GM12878 (cell line): ENCODE measurements around the gene SINHCAF.

Experiments
- CREB1 ChIP-seq: IDR thresholded peaks from 2 replicates; pipeline ENCODE4 v1.6.1; 2012; ENCODE audit warnings: low read depth, mild to moderate bottlenecking, inconsistent platforms
- CTCF ChIP-seq, 3 experiments: IDR thresholded peaks in 2 of 3; conservative IDR thresholded peaks in 1 of 3; 2 replicates each; pipeline ENCODE4 v1.5.1; 2011; ENCODE audit warnings: low read depth in 3 of 3, low read length in 3 of 3, mild to moderate bottlenecking in 3 of 3, control low read depth in 2 of 3, moderate library complexity in 2 of 3, inconsistent platforms in 1 of 3, mixed read lengths in 1 of 3; ENCODE audit not compliant: control insufficient read depth in 2 of 3, insufficient read depth in 1 of 3; ENCODE audit errors: extremely low read depth in 1 of 3
- KDM1A ChIP-seq: fragments of 200-600 bp; sonication (generic); IDR thresholded peaks from 2 replicates; pipeline ENCODE4 v1.6.1; 2016; ENCODE audit warnings: borderline replicate concordance
- MAX ChIP-seq: IDR thresholded peaks from 2 replicates; pipeline ENCODE4 v1.6.1; 2012; ENCODE audit warnings: low read depth, low read length, improper control_type of control experiment
- MTA2 ChIP-seq: fragments of 450-650 bp; IDR thresholded peaks from 2 replicates; pipeline ENCODE4 v1.6.1; 2016; ENCODE audit warnings: low read depth, mild to moderate bottlenecking, moderate library complexity
- MTA3 ChIP-seq: IDR thresholded peaks from 2 replicates; pipeline ENCODE4 v1.6.1; 2012; ENCODE audit warnings: low read length, inconsistent platforms, borderline replicate concordance
- MXI1 ChIP-seq: fragments of 150-350 bp; IDR thresholded peaks from 2 replicates; pipeline ENCODE4 v1.6.1; 2011; ENCODE audit warnings: low read depth, mild to moderate bottlenecking, inconsistent platforms, low read length, improper control_type of control experiment
- NR2C2 ChIP-seq: IDR thresholded peaks from 2 replicates; pipeline ENCODE4 v1.6.1; 2011; ENCODE audit warnings: borderline replicate concordance, low read depth; ENCODE audit not compliant: control insufficient read depth, insufficient read length
- POLR2AphosphoS5 ChIP-seq: IDR thresholded peaks from 2 replicates; pipeline ENCODE4 v1.6.1; 2011; ENCODE audit warnings: mild to moderate bottlenecking, low read length, inconsistent platforms
- RAD51 ChIP-seq: fragments of 450-650 bp; IDR thresholded peaks from 2 replicates; pipeline ENCODE4 v1.6.1; 2016; ENCODE audit warnings: moderate library complexity, mild to moderate bottlenecking, inconsistent platforms
- SP1 ChIP-seq: IDR thresholded peaks from one replicate; pipeline ENCODE4 v1.6.1; 2011; ENCODE audit warnings: low read depth, low read length
- TCF12 ChIP-seq: IDR thresholded peaks from 2 replicates; pipeline ENCODE4 v1.6.1; 2011; ENCODE audit warnings: low read depth, mild to moderate bottlenecking, low read length
- USF2 ChIP-seq: IDR thresholded peaks from 2 replicates; pipeline ENCODE4 v1.6.1; 2011; ENCODE audit warnings: low read depth, low read length, improper control_type of control experiment, borderline replicate concordance
- ZNF274 ChIP-seq: IDR thresholded peaks from one replicate; pipeline ENCODE4 v1.8.0; 2011; ENCODE audit not compliant: insufficient read length, insufficient read depth

- no peak for TF ChIP-seq CTCF (IDR thresholded peaks at IDR 0.05 in 2 of 3, conservative IDR thresholded peaks at IDR 0.05 in 1 of 3; ENCODE audit: control insufficient read depth in 2 of 3, extremely low read depth in 1 of 3, insufficient read depth in 1 of 3, low read depth in 3 of 3, low read length in 3 of 3)
- no peak for TF ChIP-seq MTA3
- TF ChIP-seq ZNF274 = no peak
- no peak for TF ChIP-seq TCF12
- no peak for TF ChIP-seq MXI1
- TF ChIP-seq USF2 = no peak
- TF ChIP-seq SP1 = no peak
- no peak for TF ChIP-seq POLR2AphosphoS5
- TF ChIP-seq NR2C2 = no peak
- TF ChIP-seq MAX = no peak
- no peak for TF ChIP-seq KDM1A
- no peak for TF ChIP-seq CREB1
- no peak for TF ChIP-seq RAD51
- TF ChIP-seq MTA2 = no peak
Measured at GRCh38 chr12:31363416-31363809, 37.5 kb upstream of the SINHCAF start.
